GM08714 (cell line): ENCODE measurements around the gene CRTAC1.

ENCODE experiments used
- H3K4me3 ChIP-seq: fragments of 200-500 bp; sonication (Bioruptor generic); 2 replicates; pipeline ENCODE4 v1.5.1; 2014; ENCODE audit warnings: mild to moderate bottlenecking, low read length, inconsistent platforms
- ZNF274 ChIP-seq: IDR thresholded peaks from 2 replicates; pipeline ENCODE4 v1.6.1; 2012; ENCODE audit warnings: mild to moderate bottlenecking, low read depth, low read length

CRTAC1 gene

GRCh38 chr10:97913614-97914013 lies 116.8 kb downstream of the CRTAC1 start:
- TF ChIP-seq ZNF274, result no peak
- no peak overlapping the region for H3K4me3 ChIP-seq

- no peak overlapping the region for H3K4me3 ChIP-seq
Observed at GRCh38 chr10:97913193-97913592, 117.2 kb downstream of the CRTAC1 start.

GRCh38 chr10:97911217-97911616 lies 119.2 kb downstream of the CRTAC1 start:
- TF ChIP-seq ZNF274, result no peak
- no peak overlapping the region for H3K4me3 ChIP-seq

More at GRCh38 chr10:97913193-97913592, 117.2 kb downstream of the CRTAC1 start:
- no peak for TF ChIP-seq ZNF274

- no peak overlapping the region for H3K4me3 ChIP-seq
- no peak for TF ChIP-seq ZNF274
Observed at GRCh38 chr10:97910661-97911060, 119.8 kb downstream of the CRTAC1 start.

- no peak for TF ChIP-seq ZNF274
- H3K4me3 ChIP-seq, result no peak overlapping the region
Observed at GRCh38 chr10:97907830-97908229, 122.6 kb downstream of the CRTAC1 start.

GRCh38 chr10:97907211-97907610 lies 123.2 kb downstream of the CRTAC1 start:
- TF ChIP-seq ZNF274, result no peak
- H3K4me3 ChIP-seq, result no peak overlapping the region

GRCh38 chr10:97905276-97905675 lies 125.1 kb downstream of the CRTAC1 start:
- H3K4me3 ChIP-seq, result no peak overlapping the region
- TF ChIP-seq ZNF274, result no peak

GRCh38 chr10:97904576-97904975 lies 125.8 kb downstream of the CRTAC1 start:
- H3K4me3 ChIP-seq, result no peak overlapping the region
- no peak for TF ChIP-seq ZNF274

- H3K4me3 ChIP-seq, result no peak overlapping the region
- TF ChIP-seq ZNF274, result no peak
Observed at GRCh38 chr10:97904018-97904381, 126.4 kb downstream of the CRTAC1 start.

- no peak for TF ChIP-seq ZNF274
- H3K4me3 ChIP-seq, result no peak overlapping the region
Observed at GRCh38 chr10:97903128-97904017, 127.0 kb downstream of the CRTAC1 start.

- no peak for TF ChIP-seq ZNF274
- no peak overlapping the region for H3K4me3 ChIP-seq
Observed at GRCh38 chr10:97901381-97901780, 129.0 kb downstream of the CRTAC1 start.

- no peak for TF ChIP-seq ZNF274
- no peak overlapping the region for H3K4me3 ChIP-seq
Observed at GRCh38 chr10:97898429-97898828, 132.0 kb downstream of the CRTAC1 start.

GRCh38 chr10:97896756-97897358 lies 133.6 kb downstream of the CRTAC1 start:
- TF ChIP-seq ZNF274, result no peak
- no peak overlapping the region for H3K4me3 ChIP-seq

GRCh38 chr10:97895915-97896314 lies 134.5 kb downstream of the CRTAC1 start:
- H3K4me3 ChIP-seq, result no peak overlapping the region
- TF ChIP-seq ZNF274, result no peak

- H3K4me3 ChIP-seq, result no peak overlapping the region
- no peak for TF ChIP-seq ZNF274
Observed at GRCh38 chr10:97895084-97895483, 135.3 kb downstream of the CRTAC1 start.
